AG04450 (cell line): ENCODE measurements around the gene IQCH. TPM values are rescaled to one million over a fixed set of nuclear protein-coding genes. Genes with fewer than 3 reads are reported as not detected.
A peak's percentile ranks its signal among the peaks of the same experiment; 100 is the strongest.

Source experiments
- CTCF ChIA-PET: fragments of 300-600, 350-600 bp; formaldehyde crosslinking; extraction: SDS; loops from one replicate; lab custom pipeline; 2022; ENCODE audit warnings: antibody characterized with exemption, inconsistent platforms; lab: Charles Lee
- POLR2A ChIA-PET: fragments of 350-600 bp; formaldehyde crosslinking; extraction: SDS; loops from one replicate; lab custom pipeline; 2021; ENCODE audit warnings: antibody characterized with exemption, inconsistent platforms; lab: Yijun Ruan, JAX
- DNase-seq: peaks from one replicate; pipeline ENCODE4 v3.0.0-alpha.2; 2011; ENCODE audit warnings: low read depth, low spot score
- H3K27ac ChIP-seq: one replicate; pipeline ENCODE4 v1.5.1; 2012; ENCODE audit warnings: low read depth, low read length, control low read depth
- H3K27me3 ChIP-seq: one replicate; pipeline ENCODE4 v1.6.0; 2012; ENCODE audit warnings: low read length; ENCODE audit not compliant: control insufficient read depth, insufficient read depth
- H3K4me3 ChIP-seq: 2 replicates; pipeline ENCODE4 v1.5.1; 2011; ENCODE audit warnings: mild to moderate bottlenecking, low read depth, low read length, control low read depth
- H3K9me3 ChIP-seq: 2 replicates; pipeline ENCODE4 v1.5.1; 2012; ENCODE audit warnings: low read length; ENCODE audit not compliant: control insufficient read depth, insufficient read depth
- CTCF ChIP-seq: IDR thresholded peaks from 2 replicates; pipeline ENCODE4 v1.5.1; 2011; ENCODE audit warnings: low read depth, low read length, control low read depth, inconsistent platforms
- polyA minus RNA-seq: library from RNA; depleted of rRNA, polyadenylated mRNA; stranded (reverse); fragments of >200 nt; gene quantifications from 2 replicates; pipeline ENCODE4 v1.2.3, GENCODE V29; 2011; rRNA and poly(A)+ RNA removed
- polyA plus RNA-seq: library from polyadenylated mRNA; depleted of rRNA; stranded (reverse); fragments of >200 nt; gene quantifications from 2 replicates; pipeline ENCODE4 v1.2.3, GENCODE V29; 2011; rRNA removed

The IQCH gene
- 0.95 and 1.1 TPM in 2 replicates for polyA plus RNA-seq
- polyA minus RNA-seq = 3.4 and 3.5 TPM in 2 replicates

- ChIA-PET CTCF (interaction anchor here (0.5 kb wide), 1 partner anchor 9 kb away, joined by 4 read pairs; no protein-coding TSS in a partner anchor), POLR2A (interaction anchor here (0.6 to 1.2 kb wide), 4 partner anchors 14 to 197 kb away, joined by 3 to 4 read pairs (median 4); no protein-coding TSS in a partner anchor)
- no peaks in the 10 kb centered on the region for H3K27me3 ChIP-seq
- peak; percentile 95 for DNase-seq
- no peaks in the 10 kb centered on the region; the same call in 1 of the 2 replicates for H3K9me3 ChIP-seq
- peak within 1 kb of the TSS; percentile 99 for H3K27ac ChIP-seq
- H3K4me3 ChIP-seq = peak within 1 kb of the TSS; percentile 97
- no peak for TF ChIP-seq CTCF
Observed at GRCh38 chr15:67254238-67255175, at the start of gene IQCH, which contains the start of gene AAGAB. IQCH (plus strand) TSS chr15:67254786; CDS start chr15:67254897, 111 bp downstream. AAGAB (minus strand) TSS chr15:67254661; CDS start chr15:67254631, 30 bp downstream.

- H3K9me3 ChIP-seq = no peaks in the 10 kb centered on the region
- H3K4me3 ChIP-seq = no peak overlapping the region
- ChIA-PET CTCF (no interaction called here), POLR2A (no interaction called here)
- H3K27me3 ChIP-seq = no peaks in the 10 kb centered on the region
- DNase-seq = no peak
- H3K27ac ChIP-seq = no peak overlapping the region
- no peak for TF ChIP-seq CTCF
Observed at GRCh38 chr15:67207555-67208207, 46.9 kb upstream of the IQCH start.

- CTCF ChIA-PET = no interaction called here
Observed at GRCh38 chr15:67208396-67208795, 46.2 kb upstream of the IQCH start.

GRCh38 chr15:67210555-67211168 is 43.9 kb upstream of the IQCH start:
- H3K27ac ChIP-seq = no peak overlapping the region
- H3K9me3 ChIP-seq = no peaks in the 10 kb centered on the region
- ChIA-PET CTCF (no interaction called here), POLR2A (interaction anchor here (0.6 kb wide), 1 partner anchor 43 kb away, joined by 4 read pairs; no protein-coding TSS in a partner anchor)
- no peak for TF ChIP-seq CTCF
- DNase-seq = no peak
- H3K4me3 ChIP-seq = no peak overlapping the region
- H3K27me3 ChIP-seq = no peaks in the 10 kb centered on the region

More at GRCh38 chr15:67208396-67208795, 46.2 kb upstream of the IQCH start:
- POLR2A ChIA-PET = no interaction called here
- no peaks in the 10 kb centered on the region for H3K9me3 ChIP-seq
- no peak for TF ChIP-seq CTCF
- H3K27ac ChIP-seq = no peak overlapping the region
- H3K27me3 ChIP-seq = no peaks in the 10 kb centered on the region
- H3K4me3 ChIP-seq = no peak overlapping the region
- no peak for DNase-seq
